Keratinocyte (primary cell): Measurements from ENCODE around the gene GFY. TPM values are rescaled to one million over a fixed set of nuclear protein-coding genes. Genes with fewer than 3 reads are reported as not detected.

Source experiments
- DNase-seq: peaks from one replicate; pipeline ENCODE4 v3.0.0-alpha.2; 2011; ENCODE audit warnings: low read depth, missing footprints, low spot score
- FAIRE-seq: peaks from 2 replicates; lab custom pipeline; 2011; peaks lifted over from hg19 to GRCh38; lab: Jason Lieb, UNC
- H2AFZ ChIP-seq: 2 replicates; pipeline ENCODE4 v1.6.0; 2012; ENCODE audit warnings: low read length, control low read depth, inconsistent platforms; ENCODE audit not compliant: control insufficient read depth
- H3K27ac ChIP-seq: 2 replicates; pipeline ENCODE4 v1.5.1; 2011; ENCODE audit warnings: low read length; ENCODE audit not compliant: control insufficient read depth, insufficient read depth
- H3K27me3 ChIP-seq: 3 replicates; pipeline ENCODE4 v1.6.0; 2011; ENCODE audit warnings: low read length; ENCODE audit not compliant: control insufficient read depth, insufficient read depth; ENCODE audit errors: extremely low read depth
- H3K36me3 ChIP-seq, 2 experiments: 2 replicates in 1 of 2; 3 replicates in 1 of 2; pipeline ENCODE4 v1.5.1; 2011; ENCODE audit warnings: low read length in 2 of 2, mild to moderate bottlenecking in 1 of 2; ENCODE audit not compliant: control insufficient read depth in 2 of 2, insufficient read depth in 2 of 2; ENCODE audit errors: extremely low read depth in 1 of 2
- H3K4me1 ChIP-seq: 3 replicates; pipeline ENCODE4 v1.5.1; 2011; ENCODE audit warnings: low read length; ENCODE audit not compliant: control insufficient read depth, insufficient read depth; ENCODE audit errors: extremely low read depth
- H3K4me2 ChIP-seq: 3 replicates; pipeline ENCODE4 v1.6.0; 2011; ENCODE audit warnings: low read depth, low read length; ENCODE audit not compliant: control insufficient read depth, insufficient read depth; ENCODE audit errors: extremely low read depth
- H3K4me3 ChIP-seq, 3 experiments: fragments of 200-600 bp in 1 of 3; sonication (generic) in 1 of 3; 2 replicates in 2 of 3; 3 replicates in 1 of 3; pipeline ENCODE4 v1.5.1; 2011 to 2016; ENCODE audit warnings: low read length in 3 of 3, mild to moderate bottlenecking in 3 of 3, control low read depth in 2 of 3, inconsistent platforms in 1 of 3, low read depth in 1 of 3, mixed read lengths in 1 of 3, mixed run types in 1 of 3, moderate library complexity in 1 of 3; ENCODE audit not compliant: control insufficient read depth in 2 of 3, insufficient read depth in 2 of 3; ENCODE audit errors: extremely low read depth in 1 of 3
- H3K79me2 ChIP-seq: 2 replicates; pipeline ENCODE4 v1.6.0; 2012; ENCODE audit warnings: low read length; ENCODE audit not compliant: control insufficient read depth, insufficient read depth
- H3K9ac ChIP-seq: 3 replicates; pipeline ENCODE4 v1.6.0; 2011; ENCODE audit warnings: low read length; ENCODE audit not compliant: control insufficient read depth, insufficient read depth; ENCODE audit errors: extremely low read depth
- H3K9me1 ChIP-seq: 3 replicates; pipeline ENCODE4 v1.6.0; 2011; ENCODE audit warnings: low read length; ENCODE audit not compliant: control insufficient read depth, insufficient read depth; ENCODE audit errors: extremely low read depth
- H3K9me3 ChIP-seq: 2 replicates; pipeline ENCODE4 v1.5.1; 2012; ENCODE audit warnings: low read depth, low read length; ENCODE audit not compliant: control insufficient read depth
- H4K20me1 ChIP-seq: 3 replicates; pipeline ENCODE4 v1.6.0; 2011; ENCODE audit warnings: low read length; ENCODE audit not compliant: control insufficient read depth, insufficient read depth; ENCODE audit errors: extremely low read depth
- CTCF ChIP-seq, 3 experiments: IDR thresholded peaks in 1 of 3; conservative IDR thresholded peaks in 1 of 3; optimal IDR thresholded peaks in 1 of 3; 2 replicates in 2 of 3; 3 replicates in 1 of 3; pipeline versions ENCODE3 to v1.5.1; 2011; ENCODE audit warnings: low read length in 3 of 3, mild to moderate bottlenecking in 3 of 3, moderate library complexity in 2 of 3, control low read depth in 1 of 3, inconsistent platforms in 1 of 3; ENCODE audit not compliant: insufficient read depth in 2 of 3; ENCODE audit errors: extremely low read depth in 1 of 3
- EZH2 ChIP-seq: IDR thresholded peaks from one replicate; pipeline ENCODE4 v1.6.1; 2012; ENCODE audit warnings: inconsistent platforms, mild to moderate bottlenecking, low read length, moderate library complexity
- dilution Hi-C: fragments of 300-500 bp; cut with MboI; formaldehyde crosslinking; loops from one replicate; pipeline ENCODE4 v1.7.0; 2020; ENCODE audit warnings: low sequenced_read_pairs; ENCODE audit not compliant: extremely low pct_ligation_motif_present
- polyA plus RNA-seq, 5 experiments: library from polyadenylated mRNA; depleted of rRNA in 3 of 5; stranded (reverse) in 3 of 5; stranded (forward) in 1 of 5; unstranded in 1 of 5; fragments of >200 nt; gene quantifications; 1 replicate in 1 of 5; 2 replicates in 3 of 5; 3 replicates in 1 of 5; pipeline versions ENCODE4 v1.2.1 to v1.2.3, GENCODE V29; 2011 to 2012; ENCODE audit warnings: missing spikeins in 2 of 5, low read depth in 1 of 5, low replicate concordance in 1 of 5

GFY gene
- polyA plus RNA-seq, 1 donor (not counting 4 experiments of a cell fraction or from before 2014, with no cell fraction given) = not detected

- no peaks in the 10 kb centered on the region for H3K79me2 ChIP-seq
- no peak overlapping the region for H2AFZ ChIP-seq
- no peak for DNase-seq
- FAIRE-seq = no peak
- H3K27ac ChIP-seq = no peak overlapping the region
- TF ChIP-seq EZH2 = no peak
- TF ChIP-seq CTCF (optimal IDR thresholded peaks at IDR 0.05 in 1 of 3, IDR thresholded peaks at IDR 0.05 in 1 of 3, conservative IDR thresholded peaks at IDR 0.05 in 1 of 3; ENCODE audit: extremely low read depth in 1 of 3, insufficient read depth in 2 of 3, low read length in 3 of 3) = no peak
- H3K9me1 ChIP-seq = no peaks in the 10 kb centered on the region
- H3K36me3 ChIP-seq = no peaks in the 10 kb centered on the region
- no peak overlapping the region for H3K9ac ChIP-seq
- H4K20me1 ChIP-seq = no peaks in the 10 kb centered on the region
- dilution Hi-C loops = no loop called here
- no peak overlapping the region for H3K4me3 ChIP-seq
- H3K27me3 ChIP-seq = peaks cover 10% of the 10 kb centered on the region
- peaks cover 3% of the 10 kb centered on the region for H3K4me1 ChIP-seq
- H3K9me3 ChIP-seq = no peaks in the 10 kb centered on the region
- H3K4me2 ChIP-seq = no peak overlapping the region
Observed at GRCh38 chr19:49396738-49397505, 28.3 kb upstream of the GFY start.

DNA sequence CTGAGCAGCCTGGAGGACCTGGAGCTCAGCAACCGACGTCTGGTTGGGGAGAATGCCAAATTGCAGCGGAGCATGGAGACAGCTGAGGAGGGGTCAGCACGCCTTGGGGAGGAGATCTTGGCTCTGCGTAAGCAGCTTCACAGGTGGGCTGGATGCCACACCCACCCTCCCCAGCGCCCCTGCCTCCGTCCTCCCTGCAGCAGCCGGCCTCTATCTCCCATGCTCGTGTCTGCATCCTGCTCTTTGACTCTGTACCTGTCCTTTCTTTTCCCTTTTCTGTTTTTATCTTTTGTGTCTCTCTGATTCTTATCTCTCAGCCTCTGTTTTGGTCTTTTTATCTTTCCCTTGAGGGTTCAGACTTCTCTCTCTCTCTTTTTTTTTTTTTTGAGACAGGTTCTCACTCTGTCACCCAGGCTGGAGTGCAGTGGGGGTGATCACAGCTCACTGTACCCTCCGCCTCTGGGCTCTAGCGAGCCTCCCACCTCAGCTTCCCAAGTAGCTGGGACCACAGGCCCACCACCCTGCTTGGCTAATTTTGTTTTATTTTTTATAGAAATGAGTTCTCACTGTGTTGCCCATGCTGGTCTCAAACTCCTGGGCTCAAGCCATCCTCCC is 27.1 kb upstream of the GFY start:
- Histone ChIP-seq H3K79me2 (no peaks in the 10 kb centered on the region), H4K20me1 (no peaks in the 10 kb centered on the region), H3K27me3 (peaks cover 10% of the 10 kb centered on the region), H3K9ac (no peak overlapping the region), H3K36me3 (no peaks in the 10 kb centered on the region), H3K4me2 (no peak overlapping the region), H3K4me3 (no peak overlapping the region), H2AFZ (no peak overlapping the region), H3K4me1 (peaks cover 3% of the 10 kb centered on the region), H3K9me3 (no peaks in the 10 kb centered on the region), H3K9me1 (no peaks in the 10 kb centered on the region), H3K27ac (no peak overlapping the region)
- no peak for FAIRE-seq
- dilution Hi-C loops = no loop called here
- no peak for DNase-seq
- TF ChIP-seq EZH2 (no peak), CTCF (optimal IDR thresholded peaks at IDR 0.05 in 1 of 3, IDR thresholded peaks at IDR 0.05 in 1 of 3, conservative IDR thresholded peaks at IDR 0.05 in 1 of 3; ENCODE audit: extremely low read depth in 1 of 3, insufficient read depth in 2 of 3, low read length in 3 of 3) (no peak)
